GM21381 (cell line): ENCODE measurements around the gene MEF2D.
A peak's percentile ranks its signal among the peaks of the same experiment; 100 is the strongest.

Source experiments
- ATAC-seq: cut with Tn5 transposase; IDR thresholded peaks from one replicate; pipeline ENCODE4 v1.9.1; 2021; ENCODE audit warnings: mild to moderate bottlenecking, moderate library complexity; ENCODE audit not compliant: unreplicated experiment

MEF2D gene

DNA sequence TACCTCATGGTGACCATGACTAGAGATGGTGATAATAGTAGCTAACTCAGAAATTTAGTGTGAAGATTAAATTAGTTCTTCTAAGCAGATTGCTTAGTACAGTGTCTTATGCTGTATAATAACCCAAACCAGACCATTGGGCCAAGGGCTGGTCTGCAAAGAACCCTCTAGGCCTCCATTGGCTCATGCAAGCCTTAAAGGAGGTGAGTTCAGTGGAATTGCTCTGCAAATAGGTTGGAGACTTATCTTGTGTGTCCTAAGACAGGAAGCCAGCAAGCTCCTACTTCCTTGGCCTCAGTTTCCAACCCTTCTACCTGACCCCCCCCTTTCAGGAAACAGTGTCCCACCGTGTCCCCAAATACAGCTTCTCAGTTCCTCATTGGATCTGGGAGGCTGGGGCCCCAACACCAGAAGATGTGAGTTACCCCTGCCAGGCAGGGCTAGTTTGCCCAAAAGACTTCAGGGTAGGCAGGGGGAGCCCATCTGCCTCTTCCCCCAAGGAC lies 1.9 kb upstream of the MEF2D start:
- no peak for ATAC-seq

DNA sequence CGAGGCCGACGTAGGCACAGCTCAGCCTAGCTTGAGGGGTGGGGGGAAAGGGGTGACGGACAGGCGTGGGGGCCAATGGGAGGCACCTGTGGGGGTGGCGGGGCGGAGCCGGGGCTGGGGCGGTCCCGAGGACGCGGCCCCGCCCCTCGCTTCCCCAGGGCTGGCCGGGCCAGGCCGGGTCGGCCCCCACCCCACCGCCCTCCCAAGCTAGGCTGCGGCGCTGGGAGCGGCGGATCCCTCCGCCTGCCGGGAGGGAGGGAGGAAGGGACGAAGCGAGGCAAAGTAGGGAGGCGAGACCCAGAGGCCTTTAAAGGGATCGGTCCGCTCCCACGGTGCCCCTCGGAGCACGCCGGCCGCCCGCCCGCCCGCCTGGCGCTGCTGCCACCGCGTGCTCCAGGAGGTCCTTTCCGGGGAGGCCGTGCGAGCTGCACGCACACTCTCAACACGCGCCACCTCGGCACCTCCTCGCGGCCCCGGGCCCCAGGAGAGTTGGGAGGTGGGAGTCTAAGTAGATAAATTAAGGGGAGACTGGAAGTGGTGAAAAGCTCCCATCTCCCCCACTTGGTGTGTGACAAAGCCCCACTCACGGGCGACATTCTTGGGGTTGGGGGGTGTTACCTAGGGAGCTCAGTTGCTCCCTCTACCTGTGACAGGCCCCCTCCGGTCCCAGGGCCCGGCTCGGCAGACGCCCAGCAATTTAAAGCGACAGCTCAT lies 375 bp upstream of the MEF2D start:
- ATAC-seq = peak; percentile 48

DNA sequence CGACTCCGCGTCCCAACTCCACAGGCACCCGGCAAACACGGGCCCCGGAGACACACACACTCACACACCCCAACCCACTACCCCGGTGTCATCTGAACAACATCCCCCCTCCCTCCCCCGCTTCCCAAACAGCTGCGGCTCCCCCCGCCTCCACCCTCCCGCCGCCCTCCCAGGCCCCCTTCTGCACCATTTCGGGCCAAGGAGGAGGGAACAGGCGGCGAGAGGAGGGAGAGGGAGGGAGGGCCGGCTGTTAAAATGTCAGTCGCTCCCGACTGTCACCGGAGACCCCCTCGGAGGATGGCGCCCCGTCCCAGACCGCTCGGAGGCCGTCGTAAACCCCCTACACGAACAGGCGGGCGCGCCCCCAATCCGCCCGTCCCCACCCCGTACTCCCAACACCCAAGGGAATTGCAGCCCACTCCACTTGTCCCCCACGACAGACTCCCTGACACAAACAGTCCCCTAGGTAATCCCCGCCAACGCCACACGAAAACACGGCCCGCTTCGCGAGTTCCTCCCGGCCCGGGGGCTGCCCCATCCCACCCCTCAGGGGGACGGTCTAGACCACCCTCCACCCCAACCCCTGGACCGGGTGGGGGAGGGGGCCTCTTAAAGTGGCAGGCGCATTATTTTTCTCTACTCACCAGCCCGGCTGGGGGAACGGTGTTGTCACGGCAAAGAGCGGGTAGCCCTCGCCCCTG lies 583 bp downstream of the MEF2D start:
- no peak for ATAC-seq

DNA sequence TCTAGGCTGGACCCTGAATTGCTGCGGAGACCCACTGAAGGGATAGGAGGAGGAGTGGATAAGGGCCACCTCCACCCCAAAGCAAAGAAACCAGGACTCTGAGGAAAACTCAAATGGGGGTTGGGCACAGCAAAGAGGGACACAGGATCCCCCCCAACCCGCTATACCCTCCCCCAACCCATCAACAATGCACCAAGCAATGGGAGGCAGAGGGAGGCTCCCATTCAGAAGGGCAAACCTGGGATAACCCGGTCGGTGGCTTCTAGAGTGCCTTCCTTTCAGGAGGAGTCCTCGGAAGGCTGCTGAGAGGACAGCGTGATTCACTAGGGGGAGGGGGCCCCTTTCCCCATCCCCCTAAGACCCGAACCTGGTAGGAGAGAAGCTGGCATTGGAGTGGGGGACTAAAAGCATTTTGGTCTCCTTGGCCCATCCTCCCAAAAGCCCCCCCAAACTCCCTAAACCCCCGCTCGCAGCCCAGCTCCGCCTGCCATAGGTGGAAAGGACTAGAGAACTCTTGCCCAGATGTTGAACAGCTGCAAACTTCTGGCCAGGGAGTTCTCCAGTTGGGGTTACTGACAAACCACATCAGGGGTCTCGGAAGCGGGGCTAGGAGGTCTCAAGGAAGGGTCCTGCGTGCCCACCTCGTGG lies 1.3 kb downstream of the MEF2D start:
- ATAC-seq = no peak

DNA sequence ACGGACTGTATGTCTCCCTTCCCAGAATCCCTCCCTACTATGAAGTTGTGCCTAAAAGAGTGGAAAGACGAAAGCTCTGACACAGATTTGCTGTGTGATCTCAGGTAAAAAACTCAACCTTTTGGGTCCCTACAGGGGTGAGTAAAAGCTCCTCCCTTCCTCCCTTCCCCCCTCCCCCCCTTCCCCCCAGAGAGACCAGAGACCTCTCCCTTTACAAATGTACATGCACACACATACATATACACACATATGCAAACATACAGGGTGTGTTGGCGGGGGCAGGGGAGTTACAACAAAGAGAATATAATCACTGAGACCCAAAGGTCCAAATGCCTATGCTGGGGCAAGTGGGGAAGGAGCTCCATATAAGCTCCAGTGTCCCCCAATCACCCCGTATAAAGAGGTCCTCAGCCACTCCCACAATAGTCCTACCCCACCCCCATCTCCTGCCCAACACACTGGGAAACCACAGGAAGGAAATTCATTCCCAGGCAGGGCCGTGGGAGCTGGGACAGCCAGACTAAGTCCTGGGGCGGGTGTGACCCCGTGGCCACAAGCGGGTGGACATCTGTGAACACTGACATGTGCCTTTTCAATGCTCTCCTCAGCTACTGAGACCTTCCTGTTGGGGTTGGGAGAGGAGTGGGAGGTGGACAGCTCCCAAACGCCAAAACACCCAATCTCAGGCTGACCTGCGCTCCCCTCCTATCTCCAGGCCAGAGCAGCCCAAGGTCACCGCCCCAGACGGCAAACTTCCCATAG lies 2.0 kb downstream of the MEF2D start:
- no peak for ATAC-seq

DNA sequence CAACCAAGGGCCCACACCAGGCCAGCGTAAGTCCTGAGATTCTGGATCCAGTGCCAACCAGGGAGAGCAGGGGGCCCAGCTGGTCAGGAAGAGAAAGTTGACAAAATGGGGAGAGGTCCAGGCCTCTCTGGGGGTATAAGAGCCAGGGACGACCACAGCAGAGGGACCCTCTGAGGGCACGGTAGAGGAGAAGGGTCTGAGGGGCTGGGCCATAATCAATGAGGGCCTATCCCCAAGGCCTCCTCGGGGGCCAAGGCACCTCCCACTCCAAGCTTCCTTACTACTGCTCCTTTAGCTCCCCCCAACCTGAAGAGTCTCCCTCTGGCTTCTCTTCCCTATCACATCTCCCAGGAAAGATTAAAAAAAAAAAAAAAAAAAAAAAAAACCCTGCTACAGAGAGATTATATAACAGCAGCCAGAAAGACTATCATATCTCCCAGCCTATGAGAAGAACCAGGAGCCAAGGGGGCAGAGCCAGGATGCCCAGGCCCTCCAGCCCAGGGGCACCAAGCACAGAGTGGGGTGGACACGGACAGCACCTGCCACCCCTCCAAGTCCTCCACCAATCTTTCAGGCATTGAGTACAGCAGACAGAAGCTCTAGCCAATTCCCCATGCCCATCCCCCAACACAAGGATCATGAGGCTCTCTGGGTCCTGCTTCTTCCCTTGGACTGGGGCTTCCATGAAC lies 2.7 kb downstream of the MEF2D start:
- no peak for ATAC-seq

DNA sequence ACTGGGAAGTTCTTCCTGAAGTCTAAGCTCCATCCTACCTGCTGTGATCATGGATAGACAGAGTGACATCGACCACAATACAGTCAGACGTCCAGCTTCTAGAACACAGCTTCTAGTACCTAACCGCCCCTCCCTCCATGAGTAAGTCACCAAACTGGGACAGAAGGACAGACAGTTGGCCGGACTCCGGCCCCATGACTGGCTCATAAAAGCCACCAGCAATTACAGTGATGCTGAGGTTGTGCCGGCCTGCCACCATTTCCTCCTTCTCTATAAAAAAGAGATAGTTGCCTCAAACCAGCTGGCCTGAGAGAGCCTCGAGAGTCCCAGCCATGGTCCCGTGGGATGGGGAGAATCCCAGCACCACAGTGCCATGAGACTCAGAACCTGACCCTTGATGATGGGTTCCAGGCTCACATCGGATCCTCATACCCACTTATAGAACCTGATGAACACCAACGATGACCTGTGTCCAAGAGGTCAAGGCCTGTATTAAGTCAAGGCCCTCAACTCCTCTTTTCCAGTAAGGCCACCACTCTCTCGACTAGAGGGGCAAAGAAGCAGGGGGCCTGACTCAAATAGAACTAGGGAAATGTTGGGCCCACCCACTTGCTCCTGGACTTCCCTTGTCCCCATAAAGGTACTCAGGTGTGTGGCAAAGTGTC lies 3.4 kb downstream of the MEF2D start:
- ATAC-seq = no peak

DNA sequence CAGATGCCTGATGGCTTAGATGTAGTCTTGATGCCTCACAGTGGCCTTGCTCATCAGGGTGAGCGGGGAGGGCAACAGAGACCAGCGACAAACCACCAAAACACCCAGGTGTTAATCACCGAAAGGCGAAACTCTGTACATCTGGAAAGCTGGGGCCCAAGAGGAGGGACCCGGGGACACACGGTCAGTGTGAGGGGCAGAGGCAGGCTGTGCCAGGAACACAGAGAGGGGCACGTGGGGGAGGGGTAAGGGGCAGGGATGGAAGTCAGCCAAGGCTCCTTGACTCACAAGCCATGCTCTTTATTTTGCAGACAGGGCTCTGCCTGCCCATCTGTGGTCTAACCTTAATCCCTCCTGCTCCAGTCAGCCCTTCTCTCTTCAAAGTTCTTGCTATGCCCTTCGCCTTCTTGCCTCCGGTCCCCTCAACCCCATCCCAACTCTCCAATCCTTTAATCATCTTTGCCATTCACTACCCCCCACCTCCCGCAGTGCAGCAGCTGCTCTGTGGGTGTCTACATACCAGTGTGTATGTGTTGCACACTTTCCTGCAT lies 4.3 kb downstream of the MEF2D start:
- ATAC-seq = no peak

DNA sequence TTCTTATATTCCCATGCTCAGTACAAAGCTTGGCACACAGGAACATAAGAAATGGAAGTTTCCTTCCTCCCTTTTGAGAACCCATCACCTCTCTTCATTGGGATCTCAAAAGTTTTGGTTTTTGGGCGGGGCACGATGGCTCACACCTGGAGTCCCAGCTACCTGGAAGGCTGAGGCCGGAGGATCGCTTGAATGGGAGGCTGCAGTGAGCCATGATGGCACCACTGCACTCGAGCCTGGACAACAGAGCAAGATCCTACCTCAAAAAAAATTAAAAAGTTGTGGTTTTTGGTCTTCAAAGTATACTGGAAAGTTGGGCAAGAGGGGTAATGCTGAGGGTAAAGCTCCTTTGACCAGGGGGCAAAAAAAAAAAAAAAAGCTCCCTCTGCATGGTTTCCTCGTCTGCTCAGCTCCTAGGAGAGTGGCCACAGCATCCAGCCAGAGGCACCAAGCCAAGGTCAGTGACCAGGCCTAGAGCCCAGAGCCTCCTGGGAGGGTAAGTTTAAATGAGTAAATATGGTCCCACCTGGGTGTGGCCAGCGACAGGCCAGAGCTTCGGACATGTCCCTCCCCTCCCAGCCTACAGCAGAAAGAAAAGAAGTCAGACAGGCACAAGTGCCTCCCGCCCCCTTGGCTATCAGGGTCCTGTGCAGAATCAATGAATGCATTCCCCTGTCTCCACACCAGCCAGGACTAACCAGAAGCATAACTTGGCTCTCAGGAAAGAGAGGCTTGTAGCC lies 5.0 kb downstream of the MEF2D start:
- ATAC-seq = no peak

DNA sequence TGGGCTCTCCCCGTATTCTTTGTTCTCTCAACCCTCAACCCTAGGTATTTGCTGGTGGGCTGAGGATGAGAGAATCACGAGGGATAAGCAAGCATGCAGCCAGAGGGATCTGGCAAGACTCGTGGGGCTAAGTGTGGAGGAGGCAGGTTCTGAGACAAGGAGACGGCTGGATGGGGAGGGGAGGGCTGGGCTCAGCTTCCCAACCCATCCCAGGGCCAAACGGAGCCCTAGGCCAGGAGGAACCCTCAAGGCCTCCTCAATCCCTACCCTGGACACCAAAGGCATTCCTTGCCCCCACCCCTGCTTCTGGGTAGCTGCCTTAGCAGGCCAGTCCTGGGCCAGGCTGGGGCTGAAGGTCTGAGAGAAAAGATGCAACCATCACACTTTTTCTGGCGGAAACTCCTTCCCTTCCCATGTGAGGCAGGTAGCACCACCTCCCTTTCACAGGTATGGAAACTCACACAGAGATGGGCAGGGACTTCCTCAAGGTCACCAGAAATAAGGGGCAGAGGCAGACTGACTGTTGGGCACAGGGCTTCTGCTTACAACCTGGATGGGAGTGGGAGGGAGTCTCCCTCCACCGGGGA lies 6.2 kb downstream of the MEF2D start:
- no peak for ATAC-seq

DNA sequence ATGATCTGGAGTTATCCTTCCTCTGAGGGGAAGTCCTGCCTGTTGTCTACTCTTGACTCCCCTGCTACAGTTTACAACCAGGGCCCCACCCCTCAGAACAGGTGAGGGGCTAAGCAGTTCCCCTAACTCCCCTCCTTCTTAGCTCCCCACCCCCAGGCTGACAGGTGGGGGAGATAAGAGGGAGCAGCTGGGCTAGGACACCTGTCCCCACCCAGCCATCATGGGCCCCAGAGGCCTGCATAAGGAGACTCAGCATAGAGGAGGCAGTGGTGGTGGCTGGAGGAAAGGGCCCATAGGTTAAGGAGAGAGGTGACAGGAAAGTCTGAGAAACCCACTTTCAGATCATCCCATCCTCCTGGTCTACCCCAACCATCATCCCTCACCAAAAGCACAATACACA lies 6.8 kb downstream of the MEF2D start:
- no peak for ATAC-seq

DNA sequence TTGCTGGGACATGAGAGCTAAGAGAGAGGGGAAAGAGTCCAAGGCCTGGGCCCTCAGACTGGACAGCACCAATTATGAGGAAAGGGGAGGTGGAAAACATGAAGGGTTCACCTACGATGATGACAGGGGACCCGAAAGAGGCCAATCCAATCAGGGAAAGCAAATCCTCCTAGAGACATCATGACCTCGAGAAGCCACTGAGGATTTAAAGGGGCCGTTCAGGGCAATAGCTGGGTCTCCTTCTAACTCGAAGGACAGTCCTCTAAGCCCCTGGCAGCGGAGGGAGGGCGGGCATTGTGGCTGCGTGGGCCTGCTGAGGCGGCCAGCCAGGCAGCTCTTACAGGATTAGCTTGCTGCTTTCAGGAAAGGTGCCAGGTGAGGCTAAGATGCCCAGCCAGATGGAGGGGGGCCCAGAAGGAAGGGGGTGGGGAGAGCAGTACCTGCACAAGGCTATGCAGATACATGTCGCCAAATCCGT lies 7.4 kb downstream of the MEF2D start:
- no peak for ATAC-seq

DNA sequence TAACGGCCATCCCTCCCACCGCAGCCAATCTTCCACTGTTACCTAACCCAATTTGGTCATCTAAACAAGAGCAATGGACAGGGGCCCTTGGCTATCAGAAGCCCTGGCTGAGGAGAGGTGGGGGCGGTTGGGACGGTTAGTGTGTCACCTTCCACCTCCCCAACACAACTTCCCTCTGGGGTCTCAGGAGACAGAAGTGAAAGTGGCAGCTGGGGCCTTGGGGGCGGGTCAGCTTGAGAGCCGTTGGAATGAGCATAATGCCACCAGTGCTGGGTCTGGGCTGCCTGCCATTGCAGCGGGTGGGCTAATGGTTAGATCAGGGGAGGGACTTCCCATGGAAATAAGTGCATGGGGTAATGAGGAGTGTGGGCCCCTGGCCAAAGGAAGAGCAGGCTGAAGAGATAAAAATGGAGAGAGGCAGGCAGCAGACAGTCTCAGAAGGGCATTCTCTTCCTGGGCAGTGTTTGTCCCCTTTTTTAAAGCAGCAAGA lies 7.9 kb downstream of the MEF2D start:
- no peak for ATAC-seq

DNA sequence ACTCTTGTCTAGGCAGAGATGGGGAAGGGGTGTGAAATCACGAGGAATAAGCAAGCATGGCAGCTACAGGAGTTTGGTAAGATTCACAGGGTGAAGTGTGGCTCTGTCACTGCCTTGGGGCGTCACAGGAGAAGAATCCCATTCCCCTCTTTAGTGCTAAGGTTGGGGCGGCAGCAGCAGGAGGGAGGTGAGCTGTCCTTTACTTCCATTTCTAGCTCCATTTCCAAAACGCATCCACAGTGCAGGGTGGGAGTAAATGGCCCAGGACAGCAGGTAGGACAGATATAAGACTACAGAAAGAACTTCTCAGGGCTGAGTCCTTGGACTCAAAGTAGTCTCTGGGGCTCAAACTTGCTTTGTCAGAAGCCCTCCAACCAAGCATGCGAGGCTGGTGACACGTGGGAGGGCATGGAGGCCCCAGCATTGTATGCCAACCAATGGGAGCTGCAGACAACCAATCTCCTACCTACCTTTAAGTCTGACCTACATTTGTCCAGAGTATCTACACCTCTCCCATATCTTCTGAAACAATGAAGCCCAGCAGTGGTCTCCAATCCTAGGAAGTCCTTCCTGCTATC lies 8.5 kb downstream of the MEF2D start:
- ATAC-seq = no peak

DNA sequence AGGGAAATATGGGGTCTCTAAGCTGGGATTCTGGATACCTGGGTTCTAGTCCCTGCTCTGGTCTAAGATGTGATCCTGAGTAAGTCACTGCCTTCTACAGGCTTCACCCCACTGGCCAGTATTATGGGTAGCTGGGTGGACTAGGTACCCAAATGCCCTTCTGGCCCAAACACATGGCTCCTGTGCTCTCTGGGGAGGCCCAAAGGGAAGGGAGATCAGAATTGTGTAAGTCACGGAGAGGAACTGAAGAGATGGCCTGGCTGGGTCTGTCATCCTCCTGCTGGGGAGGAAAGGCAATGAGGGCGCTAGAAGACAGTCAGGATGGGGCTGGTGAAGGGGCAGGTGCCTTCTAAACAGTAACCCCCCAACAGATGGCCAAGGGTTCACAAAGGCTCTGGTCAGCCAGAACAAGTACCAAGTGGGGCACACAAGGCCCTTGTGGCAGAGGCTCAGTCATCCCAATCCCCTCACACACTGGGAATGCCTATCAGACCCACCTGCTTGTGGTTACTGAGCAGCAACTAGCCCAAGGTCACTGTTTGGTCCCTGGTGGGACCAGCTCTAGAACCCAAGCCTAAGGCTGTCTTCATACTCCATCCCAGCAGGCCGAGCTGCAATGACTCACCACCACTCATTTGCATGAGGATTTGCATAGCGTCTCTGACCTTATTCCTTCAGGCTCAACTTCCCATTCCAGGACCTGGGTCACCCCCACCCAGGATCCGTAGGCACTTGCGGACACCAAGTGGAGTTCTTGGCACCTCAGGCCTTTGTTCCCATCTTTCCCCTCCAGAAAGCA lies 9.2 kb downstream of the MEF2D start:
- no peak for ATAC-seq

DNA sequence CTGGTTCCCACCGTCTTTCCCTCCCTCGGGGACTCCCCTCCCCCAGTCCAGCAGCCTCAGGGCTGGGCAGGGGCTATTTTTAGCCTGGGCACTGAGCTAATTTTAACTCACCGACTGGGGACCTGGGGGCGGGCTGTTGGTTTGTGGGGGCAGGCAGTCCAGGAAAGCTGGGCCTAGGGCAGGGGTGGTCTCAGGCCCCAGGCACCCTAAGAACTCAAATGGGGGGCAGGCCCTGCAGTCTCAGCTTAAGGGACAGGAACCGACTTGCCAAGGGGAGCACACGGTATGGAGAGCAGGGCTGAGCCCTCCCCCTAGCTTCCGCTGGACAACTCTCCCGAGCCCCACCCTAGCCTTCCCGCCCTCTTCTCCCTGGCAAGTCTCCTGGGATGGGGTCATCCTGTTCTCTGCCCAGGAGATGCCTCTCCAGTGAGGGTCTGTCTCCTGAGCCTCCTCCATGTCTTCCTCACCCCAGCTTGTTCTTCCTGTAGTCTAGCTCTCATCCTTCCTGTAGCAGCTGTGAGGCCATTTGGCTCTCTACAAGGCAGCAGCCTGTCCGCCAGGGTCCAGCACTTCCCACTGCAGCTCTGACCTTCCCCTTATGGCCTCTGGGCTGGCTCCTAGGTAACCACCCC lies 10.1 kb downstream of the MEF2D start:
- ATAC-seq = no peak

DNA sequence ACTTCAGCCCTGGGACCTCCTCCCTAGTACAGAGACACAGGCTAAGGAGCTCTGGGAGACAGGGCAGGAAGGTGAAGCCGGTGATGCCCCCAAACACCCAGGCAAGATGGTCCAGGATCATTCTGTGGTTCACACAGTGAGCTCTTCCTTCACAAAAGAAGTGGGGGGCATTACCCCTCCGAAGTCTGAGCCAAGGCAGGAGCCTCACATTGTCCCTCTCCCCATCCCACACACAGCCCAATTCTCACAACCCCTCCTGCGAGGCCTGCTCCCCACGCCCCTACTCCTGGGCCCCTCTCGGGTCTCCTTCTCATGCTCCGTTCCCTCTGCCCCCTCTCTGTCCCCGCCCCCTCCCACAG lies 10.7 kb downstream of the MEF2D start:
- no peak for ATAC-seq
